ENCODE measurements around the gene CTNNA1.

CTNNA1 gene

DNA sequence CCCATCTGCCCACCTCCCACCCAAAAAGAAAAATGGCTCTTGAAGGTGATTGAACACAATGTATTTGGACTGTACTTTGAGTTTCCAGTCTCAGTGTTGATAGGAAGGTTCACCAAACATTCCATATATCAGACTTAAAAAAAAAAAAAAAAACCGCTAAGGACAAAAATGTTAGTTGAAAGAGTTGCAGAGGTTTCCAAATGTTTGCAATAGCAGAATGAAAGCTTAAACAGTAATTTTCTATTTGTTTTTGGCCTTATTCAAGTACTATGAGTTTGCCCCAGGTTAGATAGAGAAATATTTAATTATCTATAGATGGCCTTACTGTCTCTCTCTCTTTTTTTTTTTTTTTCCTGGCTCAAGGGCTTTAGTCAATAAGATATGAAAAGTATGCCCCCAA, 115.8 kb downstream of the CTNNA1 start:
- peak in 1 of 3 experiments; percentile 1 for DNase-seq

DNA sequence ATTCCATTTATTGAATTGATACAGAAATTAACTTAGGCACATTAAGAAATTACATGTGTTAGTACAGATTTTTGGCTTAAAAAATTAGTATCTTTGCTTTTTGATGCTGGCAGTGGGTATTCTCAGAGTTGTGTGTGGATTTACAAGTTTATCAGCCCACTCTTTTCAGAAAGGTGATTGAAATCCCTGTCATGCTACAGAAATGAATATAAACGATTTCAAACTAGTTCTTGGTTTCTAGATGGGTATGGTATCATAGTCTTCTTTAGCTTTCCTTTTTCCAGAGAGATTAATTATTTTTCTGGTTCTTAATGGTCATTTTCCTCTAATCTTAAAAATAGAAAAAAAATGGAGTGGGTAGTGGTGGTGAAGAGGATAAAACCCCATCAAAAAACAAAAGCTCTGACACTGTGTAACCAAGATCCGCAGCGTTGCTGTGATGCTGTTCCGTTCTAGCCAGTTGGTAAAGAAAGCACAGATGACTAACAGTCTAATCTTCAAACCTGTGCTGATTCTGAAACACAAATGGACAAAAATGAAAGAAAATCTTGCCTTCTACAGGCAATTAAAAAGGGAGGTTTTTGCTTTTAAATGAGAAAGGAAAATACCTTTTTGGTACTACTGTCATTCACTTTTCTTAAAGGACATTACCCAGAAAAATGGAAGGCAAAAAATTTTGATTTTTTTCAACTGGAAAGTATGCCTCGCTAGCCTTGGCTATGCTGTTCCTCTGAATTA, 116.7 kb downstream of the CTNNA1 start:
- DNase-seq: no peak

DNA sequence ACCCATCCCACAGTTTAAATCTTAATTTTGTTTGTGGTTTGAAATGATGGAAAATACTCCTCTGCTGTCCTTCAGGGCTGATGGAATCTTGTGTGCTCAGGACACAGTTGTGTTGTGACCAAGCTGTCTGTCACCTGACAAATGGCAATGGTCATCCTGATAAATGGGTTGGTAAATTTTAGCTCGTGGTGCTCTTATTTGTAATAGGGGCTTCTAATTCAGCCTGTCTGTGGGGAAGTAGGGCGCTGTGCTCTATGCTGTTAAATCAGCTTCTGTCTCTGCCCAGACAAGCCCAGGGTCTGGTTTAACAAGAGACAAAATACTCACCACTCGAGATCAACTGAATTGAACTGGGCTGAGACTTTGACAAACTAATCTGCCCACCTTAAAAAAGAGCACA, 117.4 kb downstream of the CTNNA1 start:
- peak in 1 of 3 experiments; percentile 15 for DNase-seq

DNA sequence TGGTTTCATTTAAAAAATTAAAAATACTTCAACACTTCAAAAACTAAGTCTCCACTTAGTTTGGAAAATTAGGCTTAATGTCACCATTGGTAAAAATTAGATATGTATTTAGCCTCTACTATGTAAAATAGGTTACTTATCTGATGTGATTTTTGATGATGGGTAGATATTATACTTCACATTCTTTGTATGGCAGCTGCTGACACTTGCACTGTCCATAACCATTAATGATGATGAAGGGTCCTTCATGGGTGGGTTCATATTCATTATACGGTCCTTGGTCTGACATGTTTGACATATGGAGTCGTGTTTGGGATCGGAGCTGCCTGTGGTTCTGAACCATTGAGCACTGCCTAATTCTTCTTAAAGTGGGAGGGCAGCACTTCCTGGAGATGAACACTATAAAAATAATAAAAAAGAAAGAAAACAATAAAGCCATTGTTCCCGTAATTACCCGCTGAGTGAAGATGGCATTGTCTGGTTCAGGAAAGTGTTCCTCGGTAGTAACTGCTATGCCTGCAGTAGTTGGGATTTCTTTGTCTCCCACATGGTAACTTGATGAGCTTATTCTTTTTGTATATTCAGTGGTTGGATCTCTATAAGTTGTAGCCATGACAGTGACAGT, 119.7 kb downstream of the CTNNA1 start:
- peak in 1 of 3 experiments; percentile 18 for DNase-seq

DNA sequence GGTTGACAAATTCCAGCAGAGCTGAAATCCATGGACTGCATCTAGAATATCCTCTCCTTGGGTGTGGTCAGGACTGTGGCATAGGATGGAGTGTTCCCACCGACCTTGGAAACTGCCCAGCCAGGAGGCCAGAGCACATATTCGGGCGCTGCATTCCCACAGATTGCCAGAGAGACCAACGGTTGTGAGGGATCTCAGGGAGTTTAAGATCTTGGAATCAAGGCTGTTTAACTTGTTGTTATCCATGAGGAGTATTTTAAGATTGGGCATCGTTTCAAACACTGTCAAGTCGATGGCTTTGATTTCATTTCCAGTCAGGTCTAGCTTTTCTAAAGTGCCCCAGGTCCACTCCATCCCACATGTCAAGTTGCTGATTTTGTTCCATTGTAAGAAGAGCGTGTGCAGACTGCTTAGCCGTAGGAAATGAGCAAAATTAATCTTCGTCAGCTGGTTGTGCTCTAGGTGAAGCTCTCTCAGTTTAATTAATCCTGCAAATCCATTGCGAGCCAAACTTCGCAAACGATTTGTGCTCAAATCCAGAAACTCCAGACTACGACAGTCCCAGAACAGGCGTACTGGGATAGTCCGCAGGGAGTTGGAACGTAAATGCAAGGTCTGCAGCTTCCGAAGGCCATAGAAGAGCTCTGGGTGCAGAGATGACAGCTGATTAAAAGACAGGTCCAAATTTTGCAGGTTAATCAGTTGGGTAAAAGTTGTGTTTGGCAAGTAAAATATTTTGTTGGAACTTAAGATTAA, 120.4 kb downstream of the CTNNA1 start:
- no peak for DNase-seq

DNA sequence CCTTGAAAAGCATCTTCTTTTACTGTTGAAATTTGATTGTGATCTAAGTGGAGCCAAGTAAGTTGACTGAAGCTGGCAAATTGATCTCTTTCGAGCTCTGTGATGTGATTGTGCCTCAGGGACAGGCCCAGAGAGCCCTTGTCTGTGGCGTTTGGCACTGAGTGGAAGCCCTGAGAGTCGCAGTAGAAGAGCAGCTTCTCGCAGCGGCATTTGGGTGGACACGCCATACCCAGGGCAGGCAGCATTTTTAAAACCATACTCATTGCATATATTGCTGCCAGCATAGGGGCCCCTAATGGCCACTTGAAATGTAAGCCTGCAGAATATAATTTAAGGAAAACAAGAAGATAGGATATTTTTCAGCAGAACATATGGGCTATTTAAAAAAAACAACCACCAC, 121.0 kb downstream of the CTNNA1 start:
- DNase-seq: peak in 1 of 3 experiments; percentile 32

DNA sequence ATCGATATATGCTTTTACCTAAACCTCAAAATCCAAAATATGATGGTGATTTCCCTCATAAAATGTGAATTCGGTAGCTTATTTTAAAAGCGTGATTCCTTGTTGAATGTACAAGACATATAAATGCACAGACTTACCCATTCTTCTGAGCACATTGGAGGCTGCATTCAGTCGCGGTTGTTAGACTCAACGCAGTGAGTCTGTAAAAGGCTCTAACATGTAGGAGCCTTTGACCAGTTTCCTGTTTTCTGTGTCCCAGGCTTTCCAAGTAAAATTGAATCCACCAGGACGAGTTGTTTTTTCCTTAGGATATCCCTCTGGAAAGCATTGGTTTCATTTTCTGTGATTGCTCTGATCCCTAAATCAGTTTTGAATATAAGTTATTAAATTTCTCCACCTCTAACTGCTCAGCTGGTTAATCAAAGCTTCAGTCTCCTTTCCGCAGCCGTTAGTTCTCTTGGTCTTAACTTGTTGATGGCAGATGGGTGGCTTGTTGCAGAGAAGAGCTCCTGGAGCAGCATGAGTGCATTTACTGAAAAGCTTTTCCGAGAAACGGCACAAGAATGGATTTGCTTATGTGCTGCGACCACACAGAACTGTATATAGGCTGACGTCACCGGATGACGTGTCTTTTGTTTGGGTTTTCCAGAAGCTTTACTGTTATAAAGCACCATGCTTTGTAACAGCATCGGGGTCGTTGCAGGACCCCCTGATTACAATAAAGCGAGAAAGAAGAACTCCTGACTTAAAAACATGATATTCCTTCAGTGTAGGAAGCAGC, 121.7 kb downstream of the CTNNA1 start, which contains the start of gene LRRTM2:
Gene LRRTM2 (minus strand): TSS at position 565 of the 781 bp plus-strand sequence. CDS start 424 bp downstream, at position 141.
- DNase-seq: peak in 1 of 3 experiments; percentile 64

DNA sequence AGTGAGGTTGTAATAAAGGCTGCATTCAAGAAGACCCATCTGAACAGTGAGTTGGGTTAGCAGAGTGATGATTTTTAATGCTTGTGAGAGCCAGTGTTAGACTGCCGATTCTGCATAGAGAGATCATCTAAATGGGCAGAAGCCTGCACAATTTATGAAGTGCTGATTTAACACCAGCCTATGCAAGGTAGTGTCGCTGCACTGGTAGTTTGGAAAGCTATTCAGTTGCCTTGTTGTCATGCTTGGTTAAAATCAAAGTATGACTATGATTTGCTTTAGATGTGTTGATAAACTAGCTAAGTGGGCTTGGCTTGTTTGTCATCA, 122.3 kb downstream of the CTNNA1 start:
- DNase-seq: no peak

DNA sequence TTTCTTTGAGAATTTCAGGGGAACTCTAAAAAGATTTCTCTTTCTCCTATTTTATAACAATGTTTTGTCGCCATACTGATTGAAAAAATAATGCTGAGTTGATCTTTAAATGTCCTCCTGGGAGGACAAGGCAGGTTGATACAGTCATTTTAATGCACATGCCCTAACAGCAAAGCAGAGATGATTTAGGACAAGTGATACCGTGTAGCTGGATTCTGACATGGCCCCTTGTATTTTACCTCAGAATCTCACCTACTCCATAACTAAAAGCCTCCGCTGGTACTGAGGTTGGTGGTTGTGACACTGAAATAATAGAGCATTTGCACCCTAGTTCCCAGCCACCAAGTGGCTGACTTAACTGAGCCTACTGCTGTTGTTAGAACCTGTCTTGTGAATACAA, 122.7 kb downstream of the CTNNA1 start:
- DNase-seq: no peak

DNA sequence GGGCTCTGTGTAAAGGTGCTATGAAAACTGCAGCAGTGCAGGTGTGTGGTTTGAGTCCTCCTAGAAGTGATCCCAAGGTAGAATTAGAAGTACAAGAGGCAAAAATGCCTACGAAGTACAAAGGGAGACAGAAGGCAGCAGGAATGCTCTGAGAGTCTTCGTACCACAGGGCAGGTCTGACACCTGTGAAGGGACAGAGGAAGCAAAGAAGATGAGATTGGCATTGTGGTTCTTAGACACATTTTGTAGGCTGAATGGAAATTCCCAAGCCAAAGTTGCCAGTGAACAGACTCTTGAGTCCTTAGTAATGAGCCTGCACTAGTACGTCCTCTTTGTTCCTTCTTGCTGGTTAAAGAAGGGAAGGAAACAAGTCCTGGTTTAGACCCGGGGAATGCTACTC, 123.6 kb downstream of the CTNNA1 start:
- DNase-seq: no peak

DNA sequence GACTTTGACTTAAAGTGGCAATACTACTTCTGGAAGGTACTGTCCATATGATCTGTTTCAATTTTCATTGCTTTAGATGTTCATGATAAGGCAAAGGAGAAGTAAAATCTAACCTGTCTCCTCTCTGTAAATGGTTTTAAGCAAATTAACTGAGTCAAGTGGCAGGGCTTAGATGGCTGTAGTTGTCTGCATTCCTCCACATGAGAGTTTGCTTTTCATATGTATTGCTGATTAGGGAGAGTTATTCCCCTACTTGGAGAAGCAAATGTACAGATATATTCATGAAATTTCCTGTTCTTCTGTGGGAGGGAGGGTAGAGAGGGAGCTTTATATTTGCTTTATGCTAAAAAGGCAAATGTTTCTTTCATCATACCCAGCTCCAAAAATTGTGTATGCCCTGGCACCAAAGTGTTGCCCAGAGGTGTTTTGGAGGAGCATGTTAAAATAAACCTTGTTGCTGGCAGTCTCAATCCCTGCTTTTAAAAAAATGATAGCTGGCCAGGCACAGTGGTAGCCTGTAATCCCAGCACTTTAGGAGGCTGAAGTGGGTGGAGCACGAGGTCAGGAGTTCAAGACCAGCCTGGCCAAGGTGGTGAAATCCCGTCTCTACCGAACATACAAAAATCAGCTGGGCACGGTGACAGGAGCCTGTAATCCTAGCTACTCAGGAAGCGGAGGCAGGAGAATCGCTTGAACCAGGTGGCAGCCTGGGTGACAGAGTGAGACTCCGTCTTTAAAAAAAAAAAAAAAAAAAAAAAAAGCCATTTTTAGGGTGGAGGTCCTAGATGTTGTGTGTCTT, 125.4 kb downstream of the CTNNA1 start:
- DNase-seq: no peak

DNA sequence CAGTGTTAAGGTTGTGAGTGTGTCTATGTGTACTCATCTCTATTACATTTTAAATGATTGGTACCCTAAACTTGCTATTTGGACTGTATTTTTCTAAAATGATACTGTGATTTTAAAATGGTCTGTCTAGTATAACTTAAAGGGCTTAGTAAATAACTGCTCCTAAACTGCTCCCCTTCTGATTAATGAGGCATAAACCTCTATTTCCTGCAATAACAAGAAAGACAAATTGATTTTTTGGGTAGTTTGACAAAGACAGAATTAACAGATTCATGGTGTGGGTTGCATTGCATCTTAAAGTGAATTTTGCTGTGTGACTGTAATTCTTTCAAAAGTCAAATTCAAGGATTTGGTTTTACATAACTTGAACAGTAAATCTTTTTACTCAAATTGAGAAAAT, 130.0 kb downstream of the CTNNA1 start:
- no peak for DNase-seq

DNA sequence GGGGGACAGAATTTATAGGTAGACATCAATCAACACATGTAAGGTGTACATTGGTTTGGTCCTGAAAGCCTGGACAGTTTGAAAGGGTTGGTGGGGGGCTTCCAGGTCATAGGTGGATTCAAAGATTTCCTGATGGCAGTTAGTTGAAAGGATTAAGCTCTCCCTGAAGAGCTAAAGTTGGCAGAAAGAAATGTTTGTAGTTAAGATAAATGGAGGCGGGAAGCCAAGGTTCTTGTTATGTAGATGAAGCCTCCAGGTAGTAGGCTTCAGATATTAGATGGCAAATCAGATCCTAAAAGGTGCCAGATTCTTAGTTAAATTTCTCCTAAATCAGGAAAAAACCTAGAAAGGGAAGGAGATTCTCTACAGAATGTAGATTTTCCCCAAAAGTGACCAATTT, 130.9 kb downstream of the CTNNA1 start:
- DNase-seq: no peak

DNA sequence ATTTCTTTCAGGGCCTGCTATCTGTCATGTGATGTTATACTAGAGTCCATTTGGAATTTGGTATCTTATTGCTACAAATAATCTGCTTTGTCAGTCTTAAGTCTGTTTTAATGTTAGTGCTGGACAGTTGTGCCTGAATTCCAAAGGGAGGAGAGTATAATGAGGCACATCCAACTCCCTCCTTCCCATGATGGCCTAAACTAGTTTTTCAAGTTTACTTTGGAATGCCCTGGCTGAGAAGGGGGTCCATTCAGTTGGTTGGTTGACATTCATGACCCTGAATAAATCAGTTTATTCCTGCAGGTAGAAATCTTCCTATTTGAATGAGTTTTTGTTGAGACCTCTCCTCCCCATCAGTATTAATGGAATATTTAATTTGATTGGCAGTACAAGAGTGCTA, 131.3 kb downstream of the CTNNA1 start:
- DNase-seq: no peak

DNA sequence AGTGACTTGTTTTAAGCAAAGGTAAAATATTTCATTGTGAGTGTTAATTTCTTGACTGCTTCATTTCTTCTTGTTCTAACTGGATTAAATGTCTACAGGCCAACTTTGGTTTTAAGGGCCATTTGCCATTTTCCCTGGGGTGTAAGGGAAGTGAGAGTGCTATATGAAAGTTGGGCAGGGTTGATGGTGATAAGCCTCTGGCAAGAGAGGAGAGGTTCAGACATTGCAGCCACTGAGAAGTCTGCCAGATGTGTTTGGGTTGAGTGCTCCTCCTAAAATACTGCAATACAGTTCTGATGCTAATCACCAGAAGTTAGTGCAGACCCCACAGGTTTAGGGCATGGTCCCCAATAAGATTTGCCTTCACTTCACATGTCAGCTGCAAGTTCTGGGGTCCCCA, 136.8 kb downstream of the CTNNA1 start:
- DNase-seq: no peak

DNA sequence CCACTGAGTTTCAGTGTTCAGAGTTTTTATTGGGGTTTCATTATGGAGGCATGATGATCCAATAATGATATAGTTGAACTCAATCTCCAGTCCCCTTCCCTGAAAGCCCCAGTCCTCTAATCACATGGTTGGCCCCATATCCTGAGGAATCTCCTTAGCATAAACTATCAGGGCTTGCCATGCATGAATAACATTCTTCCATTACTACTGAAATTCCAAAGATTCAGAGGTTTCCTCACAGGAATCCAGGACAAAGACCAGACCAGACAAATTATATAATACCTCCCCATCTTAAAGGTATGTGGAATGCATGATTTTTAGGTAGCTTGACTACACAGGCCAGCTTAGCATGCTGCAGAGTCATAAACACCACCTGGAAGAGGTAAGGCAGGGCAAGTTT, 137.4 kb downstream of the CTNNA1 start:
- DNase-seq: no peak

DNA sequence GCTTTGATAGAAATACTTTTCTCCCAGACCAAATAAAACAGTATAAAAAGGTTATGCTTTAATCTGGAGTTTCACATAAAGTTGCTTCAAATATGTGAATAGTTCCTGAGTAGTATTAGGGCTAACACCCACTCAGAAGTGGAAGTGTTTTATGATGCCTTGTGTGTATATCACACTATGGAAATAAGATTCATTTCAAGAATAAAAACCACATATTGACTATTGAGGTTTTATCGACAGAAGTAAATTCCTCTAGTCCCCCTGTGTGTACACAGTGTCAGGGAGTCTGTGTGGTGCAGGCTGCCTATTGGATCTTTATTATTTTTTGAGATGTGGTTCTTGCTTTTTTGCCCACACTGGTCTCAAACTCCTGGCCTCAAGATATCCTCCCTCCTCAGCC, 142.7 kb downstream of the CTNNA1 start:
- no peak for DNase-seq

DNA sequence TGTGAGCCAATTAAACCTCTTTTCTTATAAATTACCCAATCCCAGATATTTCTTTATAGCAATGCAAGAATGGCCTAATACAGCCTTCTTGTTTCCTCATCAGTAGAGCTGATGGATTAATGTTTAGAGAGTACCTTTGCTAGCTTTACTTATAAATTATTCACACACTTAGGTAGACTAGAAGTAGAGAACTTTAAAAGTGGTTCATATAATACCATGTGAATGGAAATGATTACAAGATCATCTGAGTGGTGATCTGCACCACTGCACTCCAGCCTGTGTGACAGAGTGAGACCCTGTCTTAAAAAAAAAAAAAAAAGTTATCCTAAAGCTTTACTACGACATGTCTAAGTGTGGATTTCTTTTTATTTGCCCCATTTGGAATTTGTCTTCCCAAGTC, 145.1 kb downstream of the CTNNA1 start:
- DNase-seq: no peak

DNA sequence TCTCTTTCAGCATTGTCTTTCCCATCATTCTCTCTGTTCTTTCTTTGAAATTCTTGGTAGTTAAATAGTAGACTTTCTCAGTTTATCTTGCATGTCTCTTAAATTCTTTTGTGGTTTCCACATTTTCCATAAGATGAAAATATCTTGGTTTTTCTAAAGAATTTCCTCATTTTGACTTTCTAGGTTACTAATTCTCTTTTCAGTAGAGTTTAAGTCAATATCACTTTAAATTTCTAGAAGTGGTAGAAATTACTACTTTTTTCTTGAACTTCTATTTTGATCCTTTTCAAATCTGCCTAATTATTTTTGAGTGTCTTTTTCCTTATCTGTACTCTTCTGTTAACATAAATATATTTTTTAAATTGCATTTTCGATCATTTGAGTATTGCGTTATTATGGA, 145.5 kb downstream of the CTNNA1 start:
- DNase-seq: no peak

DNA sequence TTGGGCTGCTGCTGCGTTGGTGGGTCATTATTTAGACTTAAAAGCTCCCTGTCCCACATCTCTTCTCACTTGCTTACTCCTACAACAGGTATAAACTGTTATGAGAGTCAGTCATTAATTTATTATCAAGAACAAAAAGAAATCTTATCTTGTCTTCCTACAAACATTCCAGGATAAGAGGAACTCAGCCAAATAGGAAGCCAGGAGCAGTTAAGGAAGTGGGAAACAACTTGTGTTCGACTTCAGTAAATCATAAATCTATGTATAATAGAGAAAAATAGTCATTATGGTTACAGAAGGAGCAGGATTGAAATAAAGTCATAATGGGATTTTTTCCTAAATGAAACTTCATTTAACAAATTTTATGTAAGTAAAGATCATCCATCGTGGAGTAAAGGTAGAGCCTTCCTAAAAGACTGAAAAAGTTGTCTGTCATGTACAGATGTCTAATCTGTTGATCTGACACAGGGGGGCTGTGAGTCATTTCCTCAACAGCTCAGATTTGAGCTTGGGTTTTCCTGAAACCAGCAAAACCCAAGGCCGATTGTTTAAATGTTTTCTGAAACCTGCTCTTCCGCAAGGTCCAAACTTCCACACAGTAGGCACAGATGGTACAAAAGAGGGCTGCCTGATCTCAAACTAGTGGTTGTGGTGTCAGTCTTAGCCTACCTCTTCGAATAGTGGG, 147.2 kb downstream of the CTNNA1 start:
- DNase-seq: no peak

DNA sequence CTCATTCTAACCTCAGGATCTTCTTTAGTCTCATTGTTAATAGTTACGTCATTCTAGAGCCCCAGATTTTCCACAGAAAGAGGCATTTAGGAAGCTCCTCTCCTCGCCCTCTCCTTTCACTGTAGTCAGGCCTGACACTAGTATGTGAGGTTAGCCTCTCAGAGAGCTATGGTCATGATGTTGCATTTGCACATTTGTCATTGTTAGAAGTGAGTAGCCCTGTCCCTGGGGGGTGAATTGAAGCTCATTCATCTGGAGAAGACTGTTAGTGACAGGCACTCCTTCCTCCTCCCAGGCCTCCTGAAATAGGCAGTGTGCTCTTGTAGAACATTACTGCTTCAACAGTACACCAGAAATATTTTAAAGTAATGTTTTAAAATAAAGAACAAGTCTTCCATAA, 148.5 kb downstream of the CTNNA1 start:
- DNase-seq: peak in 1 of 3 experiments; percentile 62

All from NCI-H1417 (cell line).